ENCODE results near the gene ASL.
"Not testable (repeated sequence)": the region's sequence is repeated elsewhere in the genome, so short reads cannot be mapped to it uniquely, and the experiment has no call there.

Gene ASL

DNA sequence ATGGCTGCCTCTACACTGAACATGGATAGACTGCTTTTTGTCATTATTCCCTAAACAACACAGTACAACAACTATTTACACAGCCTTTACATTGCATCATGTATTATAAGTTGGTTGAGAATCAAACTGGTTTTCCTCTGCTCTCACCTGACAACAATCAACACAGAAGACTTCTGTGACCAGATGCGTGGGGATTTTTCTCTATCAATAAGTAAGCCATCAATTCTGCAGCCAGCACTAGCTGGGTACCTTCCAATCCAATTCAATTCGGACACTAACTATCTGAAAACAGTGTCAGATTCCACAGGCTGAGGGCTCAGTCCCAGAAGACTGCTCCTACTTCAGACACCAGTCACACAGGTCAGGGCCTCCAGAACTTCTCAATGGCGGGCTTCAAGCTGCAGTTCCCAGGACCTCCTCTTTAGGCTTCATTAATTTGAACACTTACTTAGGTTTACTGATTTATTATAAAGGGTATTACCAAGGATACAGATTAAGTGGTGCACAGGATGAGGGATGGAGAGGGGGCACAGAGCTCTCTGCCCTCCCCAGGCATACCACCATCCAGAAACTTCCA is 36.4 kb upstream of the ASL start:
- no peak overlapping the region for H3K4me3 ChIP-seq (ENCODE audit: low read depth, low read length)
- TF ChIP-seq, protein P1, sequence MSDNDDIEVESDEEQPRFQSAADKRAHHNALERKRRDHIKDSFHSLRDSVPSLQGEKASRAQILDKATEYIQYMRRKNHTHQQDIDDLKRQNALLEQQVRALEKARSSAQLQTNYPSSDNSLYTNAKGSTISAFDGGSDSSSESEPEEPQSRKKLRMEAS (IDR thresholded peaks at IDR 0.05; ENCODE audit: low read depth, low read length): no peak
- TF ChIP-seq MYC (IDR thresholded peaks at IDR 0.05; ENCODE audit: low read depth, low read length): no peak
- TF ChIP-seq POLR2A (IDR thresholded peaks at IDR 0.05; ENCODE audit: extremely low read depth, insufficient read length): no peak
- TF ChIP-seq, protein P2, sequence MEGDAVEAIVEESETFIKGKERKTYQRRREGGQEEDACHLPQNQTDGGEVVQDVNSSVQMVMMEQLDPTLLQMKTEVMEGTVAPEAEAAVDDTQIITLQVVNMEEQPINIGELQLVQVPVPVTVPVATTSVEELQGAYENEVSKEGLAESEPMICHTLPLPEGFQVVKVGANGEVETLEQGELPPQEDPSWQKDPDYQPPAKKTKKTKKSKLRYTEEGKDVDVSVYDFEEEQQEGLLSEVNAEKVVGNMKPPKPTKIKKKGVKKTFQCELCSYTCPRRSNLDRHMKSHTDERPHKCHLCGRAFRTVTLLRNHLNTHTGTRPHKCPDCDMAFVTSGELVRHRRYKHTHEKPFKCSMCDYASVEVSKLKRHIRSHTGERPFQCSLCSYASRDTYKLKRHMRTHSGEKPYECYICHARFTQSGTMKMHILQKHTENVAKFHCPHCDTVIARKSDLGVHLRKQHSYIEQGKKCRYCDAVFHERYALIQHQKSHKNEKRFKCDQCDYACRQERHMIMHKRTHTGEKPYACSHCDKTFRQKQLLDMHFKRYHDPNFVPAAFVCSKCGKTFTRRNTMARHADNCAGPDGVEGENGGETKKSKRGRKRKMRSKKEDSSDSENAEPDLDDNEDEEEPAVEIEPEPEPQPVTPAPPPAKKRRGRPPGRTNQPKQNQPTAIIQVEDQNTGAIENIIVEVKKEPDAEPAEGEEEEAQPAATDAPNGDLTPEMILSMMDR (IDR thresholded peaks at IDR 0.05; ENCODE audit: low read depth, low read length): no peak
- DNase-seq (ENCODE audit: low read depth): no peak

DNA sequence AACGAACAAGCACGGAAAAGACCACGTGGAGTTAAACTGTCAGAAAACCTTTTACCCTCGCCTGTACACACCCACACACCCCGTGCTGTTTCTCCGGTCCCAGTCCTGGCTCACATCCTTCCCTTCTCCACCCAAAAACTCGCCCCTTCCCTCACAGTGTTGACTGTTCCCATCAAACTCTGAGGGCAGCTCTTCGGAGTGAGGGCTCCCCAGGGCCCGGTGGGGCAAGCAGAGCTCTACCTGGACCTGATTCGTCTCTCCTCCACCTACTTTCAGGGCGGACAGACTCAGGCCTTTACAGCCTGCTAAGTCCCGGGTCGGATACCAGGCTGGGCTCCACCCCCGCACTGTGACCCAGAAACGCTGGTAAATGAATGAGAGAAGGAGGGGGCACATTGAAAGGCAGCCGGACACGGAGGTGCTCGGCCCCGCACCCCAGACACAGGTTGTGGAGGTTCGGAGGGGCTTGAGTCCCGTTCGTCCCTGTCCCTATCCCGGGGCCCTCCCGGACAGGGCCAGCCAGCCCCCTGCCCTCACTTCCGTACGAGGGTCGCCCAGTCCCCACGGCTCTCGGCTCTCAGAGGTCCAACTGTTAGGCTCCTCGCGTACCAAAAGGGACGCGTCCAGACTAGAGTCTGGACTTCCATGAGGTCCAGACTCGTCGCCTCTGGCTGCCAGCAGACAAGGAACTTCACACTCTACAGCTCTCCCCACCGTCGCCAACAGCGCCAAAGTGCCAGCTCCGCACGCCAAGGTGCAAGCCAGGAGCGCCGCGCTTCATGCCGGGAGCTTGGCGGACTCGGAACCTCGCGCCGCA is 31.7 kb upstream of the ASL start:
- DNase-seq (ENCODE audit: low read depth): peak; percentile 24
- TF ChIP-seq, protein P1 (IDR thresholded peaks at IDR 0.05; ENCODE audit: low read depth, low read length): no peak
- TF ChIP-seq POLR2A (IDR thresholded peaks at IDR 0.05; ENCODE audit: extremely low read depth, insufficient read length): no peak
- TF ChIP-seq, protein P2 (IDR thresholded peaks at IDR 0.05; ENCODE audit: low read depth, low read length): no peak
- TF ChIP-seq MYC (IDR thresholded peaks at IDR 0.05; ENCODE audit: low read depth, low read length): no peak
- H3K4me3 ChIP-seq (ENCODE audit: low read depth, low read length): no peak overlapping the region

DNA sequence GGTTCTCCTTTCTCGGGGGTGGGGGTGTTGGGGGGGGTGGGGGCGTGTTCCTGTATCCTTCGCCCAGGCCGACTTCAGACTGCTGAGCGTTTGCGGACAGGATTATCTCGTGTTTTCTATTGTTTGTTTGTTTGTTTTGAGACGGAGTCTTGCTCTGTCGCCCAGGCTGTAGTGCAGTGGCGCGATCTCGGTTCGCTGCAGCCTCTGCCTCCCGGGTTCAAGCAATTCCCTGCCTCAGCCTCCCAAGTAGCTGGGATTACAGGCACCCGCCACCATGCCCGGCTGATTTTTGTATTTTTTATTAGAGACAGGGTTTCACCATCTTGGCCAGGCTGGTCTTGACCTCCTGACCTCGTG is 31.1 kb upstream of the ASL start:
- H3K4me3 ChIP-seq (ENCODE audit: low read depth, low read length); DNase-seq (ENCODE audit: low read depth): not testable (repeated sequence)

DNA sequence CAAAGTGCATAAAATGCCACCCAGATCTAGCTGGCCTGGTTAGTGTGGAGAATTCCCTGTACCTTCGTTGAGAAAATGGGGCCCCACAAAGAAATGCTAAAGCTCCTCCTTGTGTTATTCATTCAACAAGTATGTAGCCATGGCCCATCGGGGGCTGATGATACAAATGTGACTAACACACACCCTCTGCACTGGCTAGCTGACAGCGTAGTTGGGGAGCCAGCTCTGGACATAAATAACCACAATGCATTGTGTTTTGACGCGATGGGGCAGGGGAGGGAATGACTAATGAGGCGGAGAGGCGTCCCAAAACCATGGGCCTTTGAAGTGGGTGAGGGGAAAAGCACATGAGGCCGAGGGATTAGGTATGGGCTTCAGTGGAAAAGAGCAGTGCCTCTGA is 28.2 kb upstream of the ASL start:
- no peak overlapping the region for H3K4me3 ChIP-seq (ENCODE audit: low read depth, low read length)
- TF ChIP-seq, protein P2 (IDR thresholded peaks at IDR 0.05; ENCODE audit: low read depth, low read length): no peak
- TF ChIP-seq POLR2A (IDR thresholded peaks at IDR 0.05; ENCODE audit: extremely low read depth, insufficient read length) (no peak), MYC (IDR thresholded peaks at IDR 0.05; ENCODE audit: low read depth, low read length) (no peak)
- TF ChIP-seq, protein P1 (IDR thresholded peaks at IDR 0.05; ENCODE audit: low read depth, low read length): no peak
- no peak for DNase-seq (ENCODE audit: low read depth)

DNA sequence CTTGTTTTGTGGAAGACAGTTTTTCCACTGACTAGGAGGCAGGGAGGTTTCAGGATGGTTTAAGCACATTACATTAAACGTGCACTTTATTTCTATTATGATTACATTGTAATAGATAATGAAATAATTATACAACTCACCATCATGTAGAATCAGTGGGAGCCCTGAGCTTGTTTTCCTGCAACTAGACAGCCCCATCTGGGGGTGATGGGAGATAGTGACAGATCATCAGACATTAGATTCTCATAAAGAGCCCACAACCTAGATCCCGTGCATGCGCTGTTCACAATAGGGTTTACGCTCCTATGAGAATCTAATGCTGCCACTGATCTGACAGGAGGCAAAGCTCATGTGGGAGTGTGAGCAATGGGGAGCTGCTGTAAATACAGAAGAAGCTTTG is 25.7 kb upstream of the ASL start:
- TF ChIP-seq, protein P2 (IDR thresholded peaks at IDR 0.05; ENCODE audit: low read depth, low read length): peak; percentile 17
- not testable (repeated sequence) for DNase-seq (ENCODE audit: low read depth); H3K4me3 ChIP-seq (ENCODE audit: low read depth, low read length)

DNA sequence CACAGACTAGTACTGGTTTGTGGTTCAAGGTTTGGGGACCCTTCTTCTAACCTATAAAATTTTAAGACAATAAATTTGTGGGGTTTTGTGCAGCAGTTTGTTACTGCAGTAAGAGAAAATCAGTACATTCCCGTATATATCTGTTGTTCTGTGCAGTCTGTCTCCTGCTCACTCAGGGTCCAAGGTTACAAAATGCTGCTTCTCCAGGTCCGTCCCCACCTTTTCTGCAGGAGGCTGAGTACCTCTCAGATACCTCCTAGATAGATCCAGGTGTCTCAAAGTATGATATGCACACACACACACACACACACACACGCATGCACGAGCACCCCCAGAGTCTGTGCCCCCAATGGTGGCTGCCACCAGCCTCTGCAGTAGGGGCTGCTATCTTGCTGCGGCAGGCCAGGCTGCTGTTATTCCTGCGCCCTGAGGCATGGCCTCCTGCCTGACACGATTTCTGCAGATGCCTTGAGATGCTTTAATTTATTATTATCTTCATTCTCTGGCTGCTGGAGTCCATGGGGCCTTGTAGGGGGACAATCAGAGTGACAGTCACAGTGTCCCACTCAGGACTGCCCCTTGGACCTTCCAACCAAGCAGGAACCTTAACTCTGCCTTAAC is 25.2 kb upstream of the ASL start:
- H3K4me3 ChIP-seq (ENCODE audit: low read depth, low read length): no peak overlapping the region
- TF ChIP-seq, protein P2 (IDR thresholded peaks at IDR 0.05; ENCODE audit: low read depth, low read length): no peak
- TF ChIP-seq POLR2A (IDR thresholded peaks at IDR 0.05; ENCODE audit: extremely low read depth, insufficient read length) (no peak), MYC (IDR thresholded peaks at IDR 0.05; ENCODE audit: low read depth, low read length) (no peak)
- TF ChIP-seq, protein P1 (IDR thresholded peaks at IDR 0.05; ENCODE audit: low read depth, low read length): no peak
- no peak for DNase-seq (ENCODE audit: low read depth)

Measured in NB4 (cell line).